HFFc6 (cell line): Measurements from ENCODE around the gene BCAP31. TPM values are rescaled to one million over a fixed set of nuclear protein-coding genes. Genes with fewer than 3 reads are reported as not detected.

ENCODE experiments used
- DNase-seq: peaks from one replicate; pipeline ENCODE4 v3.0.0-alpha.2; 2018
- H3K27ac Mint-ChIP-seq: 2 replicates; pipeline ENCODE4 v1.8.0; 2020; ENCODE audit warnings: mild to moderate bottlenecking, mixed read lengths
- H3K27me3 Mint-ChIP-seq: 2 replicates; pipeline ENCODE4 v1.8.0; 2021; ENCODE audit warnings: mild to moderate bottlenecking, moderate library complexity, mixed read lengths; ENCODE audit not compliant: insufficient read depth
- H3K36me3 Mint-ChIP-seq: 2 replicates; pipeline ENCODE4 v1.8.0; 2021; ENCODE audit warnings: low read depth, mixed read lengths
- H3K4me1 Mint-ChIP-seq: 2 replicates; pipeline ENCODE4 v1.8.0; 2020; ENCODE audit warnings: low read depth, mixed read lengths
- H3K4me3 Mint-ChIP-seq: 2 replicates; pipeline ENCODE4 v1.8.0; 2020; ENCODE audit warnings: mild to moderate bottlenecking, moderate library complexity, mixed read lengths
- H3K9me3 Mint-ChIP-seq: 2 replicates; pipeline ENCODE4 v1.8.0; 2020; ENCODE audit warnings: mild to moderate bottlenecking, mixed read lengths
- CTCF ChIP-seq: fragments of 200-600 bp; sonication (generic); IDR thresholded peaks from 2 replicates; pipeline ENCODE4 v1.5.0; 2021; ENCODE audit warnings: antibody characterized with exemption, mild to moderate bottlenecking
- total RNA-seq, 6 experiments: library from RNA; stranded (reverse); fragmentation: NEBNext Ultra II Directional; extraction: Animal tissue kit (Norgen Biotek cat#: 25700); gene quantifications; 2 replicates in 1 of 6; 3 replicates in 5 of 6; pipeline ENCODE4 v1.2.3, GENCODE V29; 2021

BCAP31 gene
- total RNA-seq, 6 experiments from 2014 or later, result 203 to 295 (median 218) TPM

GRCh38 chrX:153766871-153767673, 42.9 kb upstream of the BCAP31 start:
- Mint-ChIP-seq H3K4me1 (peaks cover 7% of the 10 kb centered on the region; the same call in 1 of the 2 replicates), H3K27me3 (no peaks in the 10 kb centered on the region), H3K27ac (peak overlapping the region; percentile 82; the same call in 1 of the 2 replicates), H3K9me3 (no peaks in the 10 kb centered on the region), H3K4me3 (no peak overlapping the region), H3K36me3 (no peaks in the 10 kb centered on the region)
- no peak for TF ChIP-seq CTCF
- DNase-seq, result no peak

- TF ChIP-seq CTCF, result no peak
- Mint-ChIP-seq H3K9me3 (no peaks in the 10 kb centered on the region), H3K4me3 (peak overlapping the region; percentile 77), H3K27ac (peak overlapping the region; percentile 82), H3K27me3 (no peaks in the 10 kb centered on the region), H3K4me1 (peaks cover 7% of the 10 kb centered on the region; the same call in 1 of the 2 replicates), H3K36me3 (no peaks in the 10 kb centered on the region)
- DNase-seq, result peak; percentile 62
Observed at GRCh38 chrX:153766098-153766817, 42.1 kb upstream of the BCAP31 start.

GRCh38 chrX:153765138-153766079, 41.2 kb upstream of the BCAP31 start:
- peak overlapping the region; percentile 82 for H3K27ac Mint-ChIP-seq
- peak overlapping the region; percentile 77 for H3K4me3 Mint-ChIP-seq
- no peaks in the 10 kb centered on the region for H3K9me3 Mint-ChIP-seq
- no peak for TF ChIP-seq CTCF
- no peaks in the 10 kb centered on the region for H3K27me3 Mint-ChIP-seq
- H3K36me3 Mint-ChIP-seq, result no peaks in the 10 kb centered on the region
- peaks cover 7% of the 10 kb centered on the region; the same call in 1 of the 2 replicates for H3K4me1 Mint-ChIP-seq
- no peak for DNase-seq

GRCh38 chrX:153764786-153765137, 40.6 kb upstream of the BCAP31 start:
- Mint-ChIP-seq H3K36me3 (no peaks in the 10 kb centered on the region), H3K27me3 (no peaks in the 10 kb centered on the region), H3K4me1 (peaks cover 7% of the 10 kb centered on the region; the same call in 1 of the 2 replicates), H3K27ac (no peak overlapping the region), H3K9me3 (no peaks in the 10 kb centered on the region), H3K4me3 (peak overlapping the region; percentile 87)
- no peak for TF ChIP-seq CTCF
- DNase-seq, result no peak
